ENCODE measurements around the gene SIRT5.
A peak's percentile ranks its signal among the peaks of the same experiment; 100 is the strongest.

SIRT5 gene

DNA sequence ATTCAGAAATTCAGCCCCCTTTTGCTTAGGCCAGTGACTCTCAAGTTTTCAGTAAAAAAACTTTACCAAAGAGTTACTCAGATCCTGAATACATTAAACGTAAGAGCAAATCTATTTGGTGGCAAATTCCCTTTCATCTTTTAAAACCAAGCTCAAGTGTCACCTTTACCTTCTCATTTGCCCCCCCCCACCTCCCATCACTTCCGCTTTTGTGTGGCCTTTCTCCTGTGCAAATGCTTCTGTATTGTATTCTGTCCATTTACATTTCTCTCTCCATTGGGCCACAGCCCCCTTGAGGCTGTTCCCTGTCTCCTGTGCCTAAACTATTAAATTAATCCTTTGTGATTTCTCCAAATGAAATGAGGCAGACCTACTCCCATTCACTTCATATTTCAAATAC is 42.7 kb downstream of the SIRT5 start:
- H3K9me3 ChIP-seq: no peaks in the 10 kb centered on the region
- no peak overlapping the region for H3K4me3 ChIP-seq
- DNase-seq: no peak
- H3K27me3 ChIP-seq: no peaks in the 10 kb centered on the region
- H3K4me1 ChIP-seq: peaks cover 0 to 25% (median 16%) of the 10 kb centered on the region in 4 donors
- peaks cover 41 to 54% (median 49%) of the 10 kb centered on the region in 3 donors for H3K36me3 ChIP-seq
- intact Hi-C loops (cut with DNase I; ENCODE audit: low total_unique reads): loop anchor here (5.0 kb wide), 1 partner anchor 40 kb away; no protein-coding TSS in a partner anchor
- no peak for TF ChIP-seq CTCF (IDR thresholded peaks at IDR 0.05)
- no peak overlapping the region for H3K27ac ChIP-seq

DNA sequence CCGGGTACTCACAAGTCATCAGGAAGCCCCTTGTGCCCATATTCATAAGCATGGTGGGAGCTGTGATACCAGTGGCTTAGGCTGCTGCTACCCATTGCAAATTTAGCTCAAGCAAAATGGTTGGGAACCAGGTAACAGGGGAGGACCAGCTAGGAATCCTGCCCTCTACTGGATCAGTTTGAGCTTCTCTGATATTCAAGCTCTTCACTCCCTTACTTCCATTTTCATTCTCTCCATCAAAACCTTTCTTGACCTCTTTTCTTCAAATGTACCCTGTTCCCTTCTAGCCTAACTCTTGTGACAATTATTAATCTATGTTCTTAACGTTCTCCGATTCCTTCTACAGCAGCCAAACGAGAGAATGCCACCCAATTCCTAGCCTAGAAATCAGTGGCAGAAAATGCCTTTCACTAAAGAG is 50.5 kb downstream of the SIRT5 start:
- peak in 1 of 2 experiments; percentile 22 for TF ChIP-seq CTCF (IDR thresholded peaks at IDR 0.05)
- intact Hi-C loops (cut with DNase I; ENCODE audit: low total_unique reads): loop anchor here (10.0 kb wide), 1 partner anchor 80 kb away; no protein-coding TSS in a partner anchor
- H3K4me3 ChIP-seq: no peak overlapping the region
- no peak for DNase-seq
- no peaks in the 10 kb centered on the region for H3K27me3 ChIP-seq
- no peaks in the 10 kb centered on the region for H3K9me3 ChIP-seq
- H3K36me3 ChIP-seq: peaks cover 72 to 85% (median 73%) of the 10 kb centered on the region in 3 donors
- peaks cover 0 to 3% (median 0%) of the 10 kb centered on the region in 4 donors for H3K4me1 ChIP-seq
- H3K27ac ChIP-seq: no peak overlapping the region

GRCh38 chr6:13629459-13630116 is 55.2 kb downstream of the SIRT5 start:
- Histone ChIP-seq H3K4me1 (peaks cover 0 to 22% (median 0%) of the 10 kb centered on the region in 4 donors), H3K27ac (no peak overlapping the region), H3K36me3 (peaks cover 43 to 60% (median 44%) of the 10 kb centered on the region in 3 donors), H3K9me3 (no peaks in the 10 kb centered on the region), H3K4me3 (no peak overlapping the region), H3K27me3 (no peaks in the 10 kb centered on the region)
- TF ChIP-seq CTCF (IDR thresholded peaks at IDR 0.05): no peak
- intact Hi-C loops (cut with DNase I; ENCODE audit: low total_unique reads): loop anchor here (10.0 kb wide), 1 partner anchor 75 kb away; no protein-coding TSS in a partner anchor
- no peak for DNase-seq

GRCh38 chr6:13630499-13630898 is 56.1 kb downstream of the SIRT5 start:
- H3K4me3 ChIP-seq: no peak overlapping the region
- intact Hi-C loops (cut with DNase I; ENCODE audit: low total_unique reads): no loop called here
- peaks cover 0 to 22% (median 0%) of the 10 kb centered on the region in 4 donors for H3K4me1 ChIP-seq
- peaks cover 34 to 52% (median 39%) of the 10 kb centered on the region in 3 donors for H3K36me3 ChIP-seq
- no peak for TF ChIP-seq CTCF (IDR thresholded peaks at IDR 0.05)
- no peaks in the 10 kb centered on the region for H3K9me3 ChIP-seq
- no peak overlapping the region for H3K27ac ChIP-seq
- H3K27me3 ChIP-seq: no peaks in the 10 kb centered on the region
- DNase-seq: no peak

GRCh38 chr6:13633343-13633742 is 58.9 kb downstream of the SIRT5 start:
- no peak for TF ChIP-seq CTCF (IDR thresholded peaks at IDR 0.05)
- no peak overlapping the region for H3K27ac ChIP-seq
- H3K36me3 ChIP-seq: peaks cover 42 to 48% (median 42%) of the 10 kb centered on the region in 3 donors
- intact Hi-C loops (cut with DNase I; ENCODE audit: low total_unique reads): no loop called here
- no peak for DNase-seq
- H3K9me3 ChIP-seq: no peaks in the 10 kb centered on the region
- no peak overlapping the region for H3K4me3 ChIP-seq
- H3K4me1 ChIP-seq: peaks cover 0 to 22% (median 1%) of the 10 kb centered on the region in 4 donors
- no peaks in the 10 kb centered on the region for H3K27me3 ChIP-seq

Data from tibial artery (tissue), 4 donors.